SK-N-MC (cell line): Measurements from ENCODE around the gene RNLS.

Source experiments
- DNase-seq: peaks from one replicate; pipeline ENCODE4 v3.0.0-alpha.2; 2011; ENCODE audit warnings: low read depth, low spot score
- H3K27ac ChIP-seq: fragments of 200-600 bp; sonication (generic); 2 replicates; pipeline ENCODE4 v1.5.1; 2016; ENCODE audit warnings: mixed run types
- H3K36me3 ChIP-seq: fragments of 200-600 bp; sonication (generic); 2 replicates; pipeline ENCODE4 v1.6.1; 2017; ENCODE audit warnings: antibody characterized with exemption, low read length, mixed read lengths; ENCODE audit not compliant: insufficient read depth
- H3K4me3 ChIP-seq: fragments of 200-600 bp; sonication (generic); 2 replicates; pipeline ENCODE4 v1.5.1; 2016
- H3K9ac ChIP-seq: fragments of 200-600 bp; sonication (generic); 2 replicates; pipeline ENCODE4 v1.8.0; 2017; ENCODE audit warnings: mixed run types, mixed read lengths; ENCODE audit not compliant: insufficient read length
- H3K9me3 ChIP-seq: fragments of 200-600 bp; sonication (generic); 2 replicates; pipeline ENCODE4 v1.6.1; 2017; ENCODE audit warnings: low read depth, mild to moderate bottlenecking, antibody characterized with exemption, low read length, moderate library complexity, mixed read lengths
- EZH2 ChIP-seq: fragments of 200-600 bp; sonication (generic); IDR thresholded peaks from one replicate; pipeline ENCODE4 v1.6.1; 2017; ENCODE audit warnings: antibody characterized with exemption
- FOXP2 ChIP-seq: optimal IDR thresholded peaks from 2 replicates; pipeline ENCODE3; 2011; ENCODE audit warnings: mild to moderate bottlenecking, moderate library complexity; ENCODE audit not compliant: insufficient read depth; ENCODE audit errors: extremely low read length, control extremely low read depth
- POLR2AphosphoS5 ChIP-seq: IDR thresholded peaks from 2 replicates; pipeline ENCODE4 v1.6.1; 2012; ENCODE audit warnings: mild to moderate bottlenecking, low read depth, low read length, borderline replicate concordance

The RNLS gene

DNA sequence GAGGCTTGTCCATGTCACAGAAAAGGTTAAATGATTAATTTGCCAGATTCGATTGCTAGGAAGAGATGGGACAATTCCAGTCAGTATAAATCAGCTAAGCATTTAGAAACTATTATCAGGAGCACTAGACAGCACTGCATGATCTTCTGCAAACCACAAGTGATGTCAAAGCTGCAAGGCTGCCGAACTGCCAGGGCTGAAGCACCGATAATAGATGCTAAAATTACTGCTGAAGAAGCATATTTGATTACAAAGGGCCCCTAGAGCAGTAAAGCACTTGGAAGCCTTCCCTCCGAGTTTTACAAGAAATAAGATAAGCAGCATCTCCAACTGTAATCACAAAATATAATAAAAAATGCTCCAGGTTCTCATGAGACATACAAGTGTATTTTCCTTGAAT lies 40.6 kb downstream of the RNLS start:
- no peak for DNase-seq
- Histone ChIP-seq H3K27ac (no peak overlapping the region), H3K9ac (no peak overlapping the region), H3K36me3 (no peaks in the 10 kb centered on the region), H3K4me3 (no peak overlapping the region), H3K9me3 (no peaks in the 10 kb centered on the region)
- TF ChIP-seq POLR2AphosphoS5 = no peak
- TF ChIP-seq EZH2 = no peak
- no peak for TF ChIP-seq FOXP2

DNA sequence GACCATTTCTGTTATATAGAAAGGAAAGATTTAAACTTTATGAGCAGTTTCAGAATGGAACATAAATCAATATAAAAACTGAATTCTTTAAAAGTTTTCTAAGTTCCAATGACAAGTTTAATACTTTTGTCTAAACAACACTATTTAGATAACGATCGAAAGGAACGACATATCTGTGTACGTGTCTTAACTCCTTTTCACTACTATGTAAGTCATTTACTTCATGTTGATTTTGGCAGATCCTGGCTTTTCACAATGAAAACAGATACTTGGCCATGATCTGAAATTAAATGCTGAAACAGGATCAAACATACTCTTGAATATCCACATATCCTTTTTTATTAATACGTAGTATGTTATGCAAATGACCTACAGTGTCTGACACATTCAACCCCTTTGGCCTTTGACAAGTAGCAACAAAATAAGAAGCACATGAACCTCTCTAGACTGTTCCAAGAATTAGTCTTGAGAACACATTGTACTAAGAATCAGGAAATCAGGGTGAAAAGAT lies 41.9 kb downstream of the RNLS start:
- Histone ChIP-seq H3K4me3 (no peak overlapping the region), H3K9ac (no peak overlapping the region), H3K27ac (no peak overlapping the region), H3K36me3 (no peaks in the 10 kb centered on the region), H3K9me3 (no peaks in the 10 kb centered on the region)
- no peak for TF ChIP-seq EZH2
- no peak for DNase-seq

DNA sequence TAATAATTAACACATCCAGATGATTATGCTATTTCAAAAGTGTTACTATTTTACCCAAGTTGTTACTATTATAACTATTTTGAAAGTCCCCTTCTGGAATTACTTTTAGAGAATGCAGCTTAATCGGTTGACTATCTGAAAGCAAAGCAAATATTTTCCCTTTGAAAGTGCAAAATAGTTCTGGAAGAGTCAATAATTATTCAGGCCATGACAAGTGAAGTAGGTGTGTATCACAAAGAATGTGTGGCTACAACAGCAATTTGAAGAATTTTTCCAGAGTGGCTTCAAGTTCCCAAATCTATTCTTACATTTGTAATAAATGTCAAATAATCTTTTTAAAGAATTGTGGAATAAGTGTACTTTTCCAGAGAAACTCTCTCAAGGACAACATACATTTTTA lies 42.8 kb downstream of the RNLS start:
- TF ChIP-seq EZH2 (no peak), POLR2AphosphoS5 (no peak), FOXP2 (no peak)
- Histone ChIP-seq H3K4me3 (no peak overlapping the region), H3K36me3 (no peaks in the 10 kb centered on the region), H3K9me3 (no peaks in the 10 kb centered on the region), H3K9ac (no peak overlapping the region), H3K27ac (no peak overlapping the region)
- DNase-seq = no peak

DNA sequence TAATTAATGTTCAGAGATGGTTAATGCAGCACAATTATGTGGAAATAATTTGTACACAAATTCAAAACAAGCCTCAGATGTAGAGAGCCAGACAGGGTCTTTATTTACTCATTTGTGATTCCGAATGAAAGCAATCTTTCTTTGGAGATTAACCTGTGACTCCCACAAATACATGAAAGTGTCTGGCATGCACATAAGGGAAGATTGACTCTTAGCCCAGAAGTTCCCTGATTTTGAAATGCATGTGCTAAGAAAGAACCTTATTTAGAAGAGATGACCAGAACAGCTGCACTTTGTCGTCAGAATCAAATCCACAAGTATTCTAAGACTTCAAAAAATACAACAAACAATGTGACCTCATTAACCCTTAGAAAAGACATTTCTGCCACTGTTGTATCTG lies 45.1 kb downstream of the RNLS start:
- Histone ChIP-seq H3K9me3 (no peaks in the 10 kb centered on the region), H3K9ac (no peak overlapping the region), H3K27ac (no peak overlapping the region), H3K4me3 (no peak overlapping the region), H3K36me3 (no peaks in the 10 kb centered on the region)
- no peak for DNase-seq
- TF ChIP-seq FOXP2 (no peak), EZH2 (no peak), POLR2AphosphoS5 (no peak)

DNA sequence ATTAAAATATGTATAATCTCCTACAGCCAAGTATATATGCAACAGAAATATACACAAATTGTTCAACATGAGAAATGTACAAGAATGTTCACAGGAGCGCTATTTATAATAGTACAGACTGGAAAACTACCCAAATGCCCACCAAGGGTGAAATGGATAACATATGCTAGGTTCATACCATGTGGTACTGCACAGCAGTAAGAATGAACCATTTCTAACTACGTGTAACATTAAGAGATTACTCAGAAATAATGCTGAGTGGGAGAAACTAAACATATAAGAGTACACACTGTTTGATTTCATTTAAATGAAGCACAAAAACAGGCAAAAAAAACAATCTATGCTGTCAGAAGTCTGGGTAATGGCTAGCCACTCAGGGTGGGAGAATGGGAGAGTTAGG lies 45.8 kb downstream of the RNLS start:
- Histone ChIP-seq H3K36me3 (no peaks in the 10 kb centered on the region), H3K9me3 (no peaks in the 10 kb centered on the region), H3K27ac (no peak overlapping the region), H3K4me3 (no peak overlapping the region), H3K9ac (no peak overlapping the region)
- no peak for DNase-seq
- no peak for TF ChIP-seq POLR2AphosphoS5
- TF ChIP-seq FOXP2 = no peak
- no peak for TF ChIP-seq EZH2

DNA sequence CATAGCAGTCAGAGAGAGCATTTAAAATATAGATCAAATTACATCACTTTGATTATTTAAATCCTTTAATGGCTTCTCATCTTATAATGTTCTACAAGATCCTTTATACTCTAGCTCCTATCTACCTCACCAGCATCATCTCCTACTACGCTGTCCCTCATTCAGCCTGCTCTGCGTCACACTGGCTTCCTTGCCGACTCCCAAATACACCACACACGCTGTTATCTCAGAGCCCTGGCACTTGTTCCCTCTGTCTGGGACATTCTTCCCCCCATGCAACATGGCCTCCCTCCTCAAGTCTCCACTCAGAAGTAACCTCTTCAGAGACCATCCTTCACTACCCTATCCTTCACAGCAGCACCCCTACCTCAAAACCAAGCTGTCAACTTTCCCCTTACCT lies 46.7 kb downstream of the RNLS start:
- no peak overlapping the region for H3K4me3 ChIP-seq
- TF ChIP-seq POLR2AphosphoS5 (no peak), EZH2 (no peak), FOXP2 (no peak)
- H3K9me3 ChIP-seq = no peaks in the 10 kb centered on the region
- H3K27ac ChIP-seq = no peak overlapping the region
- H3K9ac ChIP-seq = no peak overlapping the region
- H3K36me3 ChIP-seq = no peaks in the 10 kb centered on the region
- DNase-seq = no peak

DNA sequence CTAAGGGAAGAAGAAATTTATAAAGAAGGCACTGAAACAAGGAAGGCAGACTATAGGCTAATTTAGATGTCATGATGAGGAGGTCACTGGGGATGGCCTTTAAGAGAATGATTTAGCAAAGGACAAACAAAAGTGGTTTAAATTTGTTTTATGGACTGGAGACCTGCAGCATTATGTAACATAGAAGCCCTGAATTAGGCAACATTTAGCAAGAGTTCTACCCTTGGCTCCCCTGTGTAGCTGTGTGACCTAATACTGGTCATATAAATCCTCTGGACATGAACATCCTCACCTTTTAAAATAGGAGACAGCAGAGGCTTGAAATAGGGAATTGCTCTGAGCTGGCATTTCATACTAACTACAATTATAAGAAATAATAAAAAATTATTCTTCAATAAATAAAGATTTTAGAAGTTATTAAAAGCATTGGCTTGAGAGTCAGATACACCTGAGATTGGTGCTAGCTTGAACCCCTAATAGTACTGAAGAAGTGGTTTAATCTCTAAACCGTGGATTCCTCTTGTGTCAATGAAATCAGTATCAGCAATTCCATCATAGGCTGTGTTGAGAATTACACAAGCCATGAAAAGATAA lies 48.9 kb downstream of the RNLS start:
- Histone ChIP-seq H3K36me3 (no peaks in the 10 kb centered on the region), H3K9me3 (no peaks in the 10 kb centered on the region), H3K4me3 (no peak overlapping the region), H3K9ac (no peak overlapping the region), H3K27ac (no peak overlapping the region)
- no peak for DNase-seq
- TF ChIP-seq POLR2AphosphoS5 (no peak), FOXP2 (no peak), EZH2 (no peak)

DNA sequence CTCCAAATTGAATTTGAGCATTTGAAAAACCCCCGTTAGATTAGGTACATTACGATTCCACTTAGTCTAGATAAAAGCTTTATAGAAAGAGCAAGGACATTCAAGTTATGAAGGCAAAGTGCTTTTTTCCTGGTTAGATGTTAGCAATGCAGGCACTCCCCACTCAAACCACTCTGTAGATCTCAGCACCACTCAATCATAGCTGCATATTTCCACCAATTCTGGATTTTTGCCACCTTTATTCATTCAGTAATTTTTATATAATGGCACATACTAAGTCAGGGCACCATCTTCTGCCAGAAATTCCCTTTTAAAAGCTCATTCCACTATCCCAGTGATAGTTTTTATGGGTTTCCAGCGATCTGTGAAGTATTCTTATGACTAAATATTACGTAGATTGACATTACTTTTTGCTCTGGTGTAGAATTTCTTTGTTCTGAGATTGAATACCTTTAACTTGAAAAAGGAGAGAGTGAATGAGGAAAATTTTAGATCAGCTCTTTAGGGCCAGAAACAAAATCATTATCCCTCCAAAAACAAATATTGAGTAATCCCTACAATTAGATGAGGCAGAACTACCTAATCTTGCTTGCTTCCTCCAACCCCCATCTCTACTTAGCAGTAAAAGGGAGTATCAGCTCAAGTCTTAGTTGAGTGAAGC lies 51.6 kb downstream of the RNLS start:
- H3K9ac ChIP-seq = no peak overlapping the region
- TF ChIP-seq POLR2AphosphoS5 (no peak), FOXP2 (no peak), EZH2 (no peak)

More for the DNA sequence above, 51.6 kb downstream of the RNLS start:
- Histone ChIP-seq H3K9me3 (no peaks in the 10 kb centered on the region), H3K4me3 (no peak overlapping the region), H3K36me3 (no peaks in the 10 kb centered on the region), H3K27ac (no peak overlapping the region)
- no peak for DNase-seq
